Astrocyte of the spinal cord (primary cell): Measurements from ENCODE around the gene IGSF3.
"Not testable (repeated sequence)": the region's sequence is repeated elsewhere in the genome, so short reads cannot be mapped to it uniquely, and the experiment has no call there.

ENCODE experiments used
- DNase-seq: peaks from one replicate; pipeline ENCODE4 v3.0.0; 2011; ENCODE audit warnings: low read depth, low spot score
- H3K4me3 ChIP-seq: 2 replicates; pipeline ENCODE4 v1.5.1; 2011; ENCODE audit warnings: low read depth, mild to moderate bottlenecking, low read length, moderate library complexity
- in situ Hi-C: cut with HindIII; loops from 2 replicates; pipeline ENCODE4 v1.10.0; 2017; ENCODE audit warnings: low sequenced_read_pairs
- TF ChIP-seq, protein P1 (sequence below): IDR thresholded peaks from 2 replicates; pipeline ENCODE4 v1.5.1; 2012; ENCODE audit warnings: low read depth, mild to moderate bottlenecking, low read length, inconsistent platforms

IGSF3 gene

DNA sequence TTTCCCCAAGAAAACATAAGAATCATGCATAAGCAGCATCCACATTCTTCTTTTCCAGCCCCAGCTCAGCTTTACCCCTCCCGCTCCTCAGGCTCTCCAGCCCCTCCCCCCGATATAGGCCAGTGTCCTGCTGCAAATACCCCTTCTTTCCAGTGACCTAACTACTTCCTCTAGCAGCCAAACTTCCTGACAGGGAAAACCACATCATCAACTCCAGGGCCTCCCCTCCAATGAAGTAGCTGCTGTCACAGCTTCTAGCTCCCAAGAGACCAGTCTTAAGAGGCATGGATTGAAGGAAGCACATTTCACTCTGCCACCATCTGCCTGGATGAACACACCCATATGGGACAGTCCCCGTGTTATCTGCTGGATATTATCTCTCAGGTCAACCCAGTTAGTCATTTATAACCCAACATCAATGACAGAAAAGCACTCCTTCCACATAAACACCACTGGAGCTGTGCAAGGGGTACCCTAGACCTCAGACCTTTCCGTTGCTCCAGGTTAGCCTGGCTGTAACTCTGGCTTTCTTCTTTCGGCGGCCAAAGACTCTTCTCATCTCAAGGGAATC, 57.6 kb downstream of the IGSF3 start:
- DNase-seq, in situ Hi-C loops, H3K4me3 ChIP-seq: not testable (repeated sequence)

DNA sequence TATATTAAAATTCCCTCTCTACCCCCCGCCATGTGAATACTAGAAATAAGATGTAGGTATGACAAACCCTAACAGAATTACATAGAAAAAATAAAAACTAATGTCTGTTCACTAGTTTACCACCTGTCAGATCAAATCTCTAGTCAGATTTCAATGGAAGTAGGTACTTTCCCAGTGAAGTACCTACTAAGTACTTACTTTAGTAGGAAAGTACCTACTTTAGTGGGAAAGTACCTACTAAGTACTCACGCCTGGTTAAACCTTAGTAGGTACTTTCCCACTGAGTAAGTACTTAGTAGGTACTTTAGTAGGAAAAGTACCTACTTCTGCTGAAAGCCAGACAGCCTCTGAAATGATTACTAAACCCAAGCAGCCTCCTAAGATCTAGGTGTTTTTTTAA, 58.7 kb downstream of the IGSF3 start:
- in situ Hi-C loops, H3K4me3 ChIP-seq, DNase-seq: not testable (repeated sequence)

DNA sequence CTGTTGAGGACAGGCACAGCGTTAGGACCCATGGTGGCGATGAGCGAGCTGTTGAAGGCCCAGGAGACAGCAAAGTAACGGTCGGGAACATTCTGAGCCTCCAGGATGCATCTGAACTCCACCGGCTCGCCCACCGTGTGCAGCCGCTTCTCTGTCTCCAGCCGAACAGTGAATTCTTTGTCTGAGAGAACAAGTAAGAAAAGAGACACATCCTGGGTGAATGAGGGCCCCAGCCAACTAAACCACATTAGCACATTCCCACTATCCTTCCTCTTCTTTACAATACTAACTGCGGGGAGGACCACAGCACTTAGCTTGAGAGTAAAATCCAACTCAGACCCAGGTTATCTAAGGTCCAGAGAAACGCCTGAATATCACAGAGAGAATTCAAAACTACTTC, 59.4 kb downstream of the IGSF3 start:
- H3K4me3 ChIP-seq, in situ Hi-C loops, DNase-seq: not testable (repeated sequence)

DNA sequence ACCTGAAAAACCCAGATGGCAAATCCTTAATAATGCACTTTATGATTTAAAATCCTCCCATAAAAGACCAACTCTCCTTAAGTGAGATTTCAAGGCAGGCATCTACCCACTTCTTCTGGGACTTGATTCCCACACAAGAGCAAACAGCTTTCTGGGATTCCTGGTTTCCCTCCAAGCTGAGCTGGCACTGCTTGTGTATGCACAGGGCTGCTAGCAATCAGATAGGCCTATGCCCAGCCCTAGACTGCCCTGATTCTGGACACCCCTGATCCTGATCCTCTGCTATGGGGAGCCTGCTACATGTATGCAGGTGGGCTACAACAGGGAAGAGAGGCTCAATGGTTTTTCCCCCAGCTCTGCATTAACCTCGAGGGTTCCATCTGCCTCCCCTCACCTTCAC, 60.1 kb downstream of the IGSF3 start:
- H3K4me3 ChIP-seq, DNase-seq, in situ Hi-C loops: not testable (repeated sequence)

DNA sequence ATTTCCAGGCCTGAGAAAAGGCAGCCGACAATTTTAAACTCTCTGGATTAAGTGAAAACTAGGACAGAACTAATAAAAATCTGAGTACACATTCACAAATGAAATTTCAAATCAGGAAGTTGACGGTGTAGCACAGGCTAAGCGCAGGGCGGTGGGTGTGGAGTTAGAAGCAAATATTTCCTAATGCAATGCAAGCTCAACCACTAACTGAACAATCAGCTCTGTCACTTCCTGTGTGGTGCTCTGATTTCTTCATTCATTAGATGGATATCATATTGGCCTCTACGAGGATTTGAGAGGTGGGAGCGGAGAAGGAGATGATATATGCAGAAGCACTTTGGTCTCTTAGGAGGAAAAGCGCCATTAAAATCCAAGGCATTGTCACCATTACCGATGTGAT, 61.5 kb downstream of the IGSF3 start:
- in situ Hi-C loops, DNase-seq, H3K4me3 ChIP-seq: not testable (repeated sequence)

DNA sequence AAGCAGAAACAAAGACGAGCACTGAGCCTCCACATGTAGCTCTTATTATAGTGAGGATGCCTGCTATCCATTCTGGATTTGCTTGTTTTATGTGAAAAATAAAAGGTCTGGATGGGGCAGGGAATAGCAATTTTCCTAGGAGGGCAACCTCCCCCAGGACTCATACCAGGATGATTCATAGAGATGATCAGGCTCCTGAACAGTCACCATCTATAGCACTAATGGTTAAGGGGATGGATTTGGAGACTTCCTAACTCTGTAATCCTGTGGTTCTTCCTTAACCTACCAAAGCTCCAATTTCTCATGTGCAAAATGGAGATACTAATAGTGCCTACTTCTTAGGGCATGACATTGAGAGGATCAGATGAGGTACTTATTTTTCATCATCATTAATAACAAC, 62.2 kb downstream of the IGSF3 start:
- TF ChIP-seq, protein P1, sequence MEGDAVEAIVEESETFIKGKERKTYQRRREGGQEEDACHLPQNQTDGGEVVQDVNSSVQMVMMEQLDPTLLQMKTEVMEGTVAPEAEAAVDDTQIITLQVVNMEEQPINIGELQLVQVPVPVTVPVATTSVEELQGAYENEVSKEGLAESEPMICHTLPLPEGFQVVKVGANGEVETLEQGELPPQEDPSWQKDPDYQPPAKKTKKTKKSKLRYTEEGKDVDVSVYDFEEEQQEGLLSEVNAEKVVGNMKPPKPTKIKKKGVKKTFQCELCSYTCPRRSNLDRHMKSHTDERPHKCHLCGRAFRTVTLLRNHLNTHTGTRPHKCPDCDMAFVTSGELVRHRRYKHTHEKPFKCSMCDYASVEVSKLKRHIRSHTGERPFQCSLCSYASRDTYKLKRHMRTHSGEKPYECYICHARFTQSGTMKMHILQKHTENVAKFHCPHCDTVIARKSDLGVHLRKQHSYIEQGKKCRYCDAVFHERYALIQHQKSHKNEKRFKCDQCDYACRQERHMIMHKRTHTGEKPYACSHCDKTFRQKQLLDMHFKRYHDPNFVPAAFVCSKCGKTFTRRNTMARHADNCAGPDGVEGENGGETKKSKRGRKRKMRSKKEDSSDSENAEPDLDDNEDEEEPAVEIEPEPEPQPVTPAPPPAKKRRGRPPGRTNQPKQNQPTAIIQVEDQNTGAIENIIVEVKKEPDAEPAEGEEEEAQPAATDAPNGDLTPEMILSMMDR: no peak
- DNase-seq: no peak
- no peak overlapping the region for H3K4me3 ChIP-seq
- in situ Hi-C loops: no loop called here

DNA sequence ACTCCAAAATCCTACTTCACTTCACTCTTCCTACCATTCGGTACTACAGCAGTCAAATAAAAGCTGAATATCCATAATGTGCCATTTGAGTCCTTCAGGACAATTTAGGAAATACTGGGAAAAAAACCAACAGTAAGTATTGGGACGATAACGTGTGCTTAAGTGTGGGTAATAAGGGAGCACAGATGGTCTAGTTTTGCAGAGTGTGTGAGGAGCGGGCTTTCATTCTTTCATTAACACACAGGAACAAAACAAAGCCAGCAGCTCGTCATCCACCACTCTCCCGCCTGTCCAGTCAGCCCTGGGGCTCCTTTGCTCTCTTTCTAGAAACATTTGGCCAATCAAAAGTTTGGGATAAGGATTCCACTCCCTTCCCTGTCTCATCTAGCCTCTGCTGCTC, 63.1 kb downstream of the IGSF3 start:
- DNase-seq, H3K4me3 ChIP-seq, in situ Hi-C loops: not testable (repeated sequence)

DNA sequence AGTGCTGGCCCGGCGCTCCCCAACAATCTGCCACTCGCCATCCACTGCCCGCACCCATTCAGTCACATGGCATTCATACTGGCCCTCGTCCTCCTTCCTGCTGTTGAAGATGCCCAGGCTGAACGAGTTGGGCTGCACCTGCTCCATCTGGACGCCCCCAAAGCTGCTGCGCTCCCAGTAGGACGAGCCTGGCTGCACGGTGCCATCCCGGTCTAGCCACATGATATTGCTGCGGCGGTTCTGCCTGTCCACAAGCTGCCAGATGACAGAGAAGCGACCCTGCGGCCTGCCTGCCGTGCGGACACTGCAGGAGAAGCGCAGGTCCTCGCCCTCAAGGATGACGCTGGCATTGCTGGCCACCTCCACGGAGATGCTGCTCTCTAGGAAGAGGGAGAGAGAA, 63.9 kb downstream of the IGSF3 start:
- in situ Hi-C loops, DNase-seq: not testable (repeated sequence)

DNA sequence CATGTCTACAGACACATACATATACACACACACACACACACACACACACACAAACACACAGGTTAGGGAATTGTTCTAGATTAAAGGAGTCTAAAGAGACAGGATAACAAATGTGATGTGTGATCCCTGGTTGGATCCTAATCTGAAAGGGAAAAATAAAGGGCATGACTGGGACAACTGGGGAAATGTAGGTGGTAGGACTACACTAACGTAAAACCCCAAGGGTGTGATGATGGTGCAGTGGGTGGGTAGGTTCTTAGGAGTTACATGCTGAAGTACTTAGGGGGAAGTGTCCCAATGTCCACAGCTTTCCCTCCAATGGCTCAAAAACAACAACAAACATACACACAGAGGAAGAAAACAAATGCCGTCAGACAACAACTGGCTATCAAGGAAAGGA, 68.2 kb downstream of the IGSF3 start:
- DNase-seq, H3K4me3 ChIP-seq, in situ Hi-C loops: not testable (repeated sequence)

More for the DNA sequence above, 63.9 kb downstream of the IGSF3 start:
- not testable (repeated sequence) for H3K4me3 ChIP-seq

DNA sequence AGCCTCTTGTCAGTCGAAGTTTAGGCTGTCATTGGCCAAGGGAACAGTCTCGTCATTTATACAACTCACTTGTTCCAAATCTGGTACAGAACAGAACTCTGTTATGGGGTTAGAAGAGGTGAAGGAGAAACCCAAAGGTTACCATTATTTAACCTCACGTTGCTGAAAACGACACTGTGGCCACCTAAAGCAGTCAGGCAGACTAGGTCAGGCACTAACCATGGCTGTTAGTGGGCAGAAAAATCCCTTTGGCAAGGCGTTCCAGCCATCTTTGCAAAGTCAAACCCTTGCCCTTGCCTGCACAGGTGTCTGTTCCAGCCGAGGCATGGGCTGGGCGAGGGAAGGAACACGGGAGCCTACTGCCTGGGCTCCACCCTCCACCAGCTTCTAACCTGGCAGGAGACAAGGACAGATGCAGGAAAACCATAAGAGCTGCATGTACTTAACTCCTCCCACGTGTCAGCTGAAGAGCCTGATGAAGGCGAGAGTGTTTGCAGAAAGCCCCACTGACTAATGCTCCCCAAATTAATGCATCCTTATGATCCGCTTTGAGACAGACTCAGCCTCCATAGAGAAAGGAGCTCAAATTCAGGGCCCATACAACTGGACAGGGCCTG, 69.0 kb downstream of the IGSF3 start:
- DNase-seq, in situ Hi-C loops, H3K4me3 ChIP-seq: not testable (repeated sequence)

DNA sequence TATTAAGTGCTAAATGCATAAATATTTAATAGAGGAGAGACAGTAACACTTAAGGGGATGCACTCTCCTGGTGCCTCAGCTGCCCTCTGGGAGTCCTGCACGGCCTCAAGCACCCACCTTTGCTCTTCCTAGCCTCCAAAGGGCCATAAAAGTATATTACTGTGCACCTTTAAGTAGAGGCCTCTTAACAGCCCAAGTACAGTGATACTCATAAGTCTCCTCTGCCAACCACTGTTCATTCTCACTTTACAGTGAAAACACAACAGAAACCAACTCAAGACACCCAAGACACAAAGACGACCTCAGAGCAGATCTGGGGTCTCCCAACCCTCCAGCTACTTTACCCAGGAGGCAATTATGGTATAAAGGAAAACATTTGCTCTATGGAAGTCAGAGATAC, 70.1 kb downstream of the IGSF3 start:
- H3K4me3 ChIP-seq, DNase-seq, in situ Hi-C loops: not testable (repeated sequence)

DNA sequence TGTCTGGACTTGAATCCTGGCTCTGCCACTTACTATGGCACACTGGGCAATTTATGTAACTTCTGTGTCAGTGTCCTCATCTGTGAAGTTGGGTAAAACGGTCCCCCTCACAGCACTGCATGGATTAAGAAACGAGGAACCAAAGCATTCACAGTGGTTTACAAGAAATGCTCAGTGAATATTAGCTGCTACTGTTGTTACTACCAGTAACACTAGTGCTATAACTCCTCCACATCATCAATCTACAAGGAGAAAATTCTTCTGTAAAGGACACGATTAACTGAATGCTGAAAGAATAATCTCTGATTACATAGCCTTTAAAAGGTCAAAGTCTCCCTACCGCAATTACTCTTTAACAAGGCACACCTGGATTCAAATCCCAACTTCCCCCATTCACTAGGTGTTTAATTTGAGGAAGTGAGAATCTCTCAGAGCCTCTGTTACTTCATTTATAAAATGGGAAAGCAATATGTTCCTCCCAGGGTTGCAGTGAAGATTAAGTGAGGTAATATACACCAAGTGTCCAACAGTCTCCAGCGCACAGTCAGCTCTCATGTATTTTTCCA, 70.7 kb downstream of the IGSF3 start:
- in situ Hi-C loops, DNase-seq, H3K4me3 ChIP-seq: not testable (repeated sequence)
